Measurements from ENCODE around the gene SETMAR.
A peak's percentile ranks its signal among the peaks of the same experiment; 100 is the strongest.
"Not testable (repeated sequence)": the region's sequence is repeated elsewhere in the genome, so short reads cannot be mapped to it uniquely, and the experiment has no call there.

Gene SETMAR

GRCh38 chr3:4303187-4304123 is at the start of gene SETMAR:
Gene SETMAR, plus strand, starts transcription at chr3:4303369. Its CDS starts 2 bp downstream, at chr3:4303371.
- peak; percentile 71 to 73 for DNase-seq

- no peak for DNase-seq
Observed at GRCh38 chr3:4261406-4261805, 41.8 kb upstream of the SETMAR start.

GRCh38 chr3:4264040-4264439 is 39.1 kb upstream of the SETMAR start:
- no peak for DNase-seq

DNA sequence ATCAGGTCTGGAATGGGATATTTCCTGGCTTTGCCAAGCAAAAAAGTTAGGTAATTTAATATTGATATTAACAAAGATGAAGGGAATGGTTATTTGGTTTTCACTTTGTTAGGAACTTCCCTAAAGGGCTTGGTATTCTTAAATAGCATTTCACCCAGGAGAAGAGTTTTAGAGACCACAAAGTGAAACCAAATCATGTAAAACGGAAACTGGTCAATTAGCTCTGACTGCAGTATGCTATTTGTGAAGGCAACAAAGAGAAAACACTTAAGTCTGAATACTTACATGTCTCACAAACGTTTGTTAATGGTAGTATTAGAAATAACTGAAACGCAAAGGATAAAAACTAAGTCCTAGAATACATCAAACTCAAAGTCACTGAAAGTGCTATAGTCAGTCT is 32.4 kb upstream of the SETMAR start:
- no peak for DNase-seq

DNA sequence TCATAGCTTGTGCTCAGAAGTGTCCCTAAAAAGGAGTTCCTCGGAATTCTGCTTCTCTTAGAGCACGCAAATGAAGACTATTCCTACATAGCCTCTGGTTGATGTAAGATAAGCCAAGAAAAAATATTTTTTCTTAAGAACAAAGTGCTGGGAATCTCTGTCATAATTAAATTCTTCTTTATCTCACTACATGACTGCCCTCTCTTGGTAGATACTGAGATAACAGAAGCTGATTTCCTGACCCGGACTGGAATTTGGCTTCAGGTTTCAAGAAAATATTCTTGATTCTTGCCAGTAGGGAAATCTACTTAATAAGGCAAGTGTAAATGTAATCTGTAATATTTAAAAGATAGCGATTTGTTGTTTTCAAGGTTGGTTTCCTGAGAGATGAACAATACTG is 31.3 kb upstream of the SETMAR start:
- DNase-seq: no peak

GRCh38 chr3:4279516-4280105 is 23.6 kb upstream of the SETMAR start:
- no peak for DNase-seq

- DNase-seq: no peak
Observed at GRCh38 chr3:4281991-4282390, 21.2 kb upstream of the SETMAR start.

- DNase-seq: no peak
Observed at GRCh38 chr3:4284865-4285264, 18.3 kb upstream of the SETMAR start.

DNA sequence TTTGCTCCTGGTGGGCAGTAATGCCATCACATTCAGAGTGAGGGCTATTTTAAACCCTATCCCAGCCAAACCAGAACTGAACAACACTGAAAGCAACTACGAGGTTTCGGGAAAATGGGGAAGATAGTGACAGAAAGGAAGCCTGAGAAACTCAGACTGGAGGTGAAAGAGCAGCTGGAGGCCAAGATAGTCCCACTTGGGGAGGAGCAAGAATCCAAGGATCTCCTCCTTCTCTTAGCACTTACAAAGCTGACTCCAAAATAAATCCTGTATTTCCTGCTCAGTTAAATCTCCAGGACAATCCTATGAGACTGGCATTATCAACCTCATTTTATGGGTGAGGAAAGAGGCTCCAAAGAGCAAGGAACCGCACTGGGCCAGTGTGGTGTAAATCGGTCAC is 14.1 kb upstream of the SETMAR start:
- DNase-seq: no peak

- peak in 1 of 2 experiments; percentile 24 for DNase-seq
Observed at GRCh38 chr3:4290272-4290893, 12.8 kb upstream of the SETMAR start.

DNA sequence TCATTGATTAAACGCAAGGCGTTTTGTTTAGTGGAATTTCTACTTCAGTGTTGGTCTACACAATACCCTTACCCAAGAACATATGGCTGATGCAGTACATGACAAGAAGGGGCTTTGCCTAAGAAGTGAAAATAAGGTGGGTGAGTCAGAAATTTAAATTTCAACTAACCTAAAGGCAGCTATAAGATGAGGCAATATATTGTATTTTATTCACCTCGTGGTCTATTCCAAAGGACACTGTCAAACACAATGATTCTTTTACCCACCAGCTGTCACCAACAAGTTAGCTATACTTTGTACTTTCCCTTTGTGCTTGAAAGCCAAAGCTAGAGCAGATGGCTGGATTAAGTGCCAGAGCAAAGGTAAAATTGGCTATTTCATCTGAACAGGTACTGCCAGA is 10.9 kb upstream of the SETMAR start:
- DNase-seq: no peak

- no peak for DNase-seq
Observed at GRCh38 chr3:4294616-4295327, 8.4 kb upstream of the SETMAR start.

DNA sequence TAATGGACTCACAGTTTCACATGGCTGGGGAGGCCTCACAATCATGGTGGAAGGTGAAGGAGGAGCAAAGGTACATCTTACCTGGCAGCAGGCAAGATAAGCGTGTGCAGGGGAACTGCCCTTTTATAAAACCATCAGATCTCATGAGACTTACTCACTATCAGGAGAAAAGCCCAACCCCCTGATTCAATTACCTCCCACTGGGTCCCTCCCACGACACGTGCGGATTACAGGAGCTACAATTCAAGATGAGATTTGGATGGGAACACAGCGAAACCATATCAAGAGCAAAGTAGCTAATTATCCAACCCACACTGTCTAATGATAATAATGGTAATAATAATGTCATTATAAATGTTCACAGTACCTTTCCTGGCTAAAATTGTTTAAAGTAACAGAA is 6.7 kb upstream of the SETMAR start:
- DNase-seq: not testable (repeated sequence)

- DNase-seq: no peak
Observed at GRCh38 chr3:4297486-4297885, 5.7 kb upstream of the SETMAR start.

- no peak for DNase-seq
Observed at GRCh38 chr3:4302747-4303146, 422 bp upstream of the SETMAR start.

- DNase-seq: not testable (repeated sequence)
Observed at GRCh38 chr3:4305210-4305609, 2.0 kb downstream of the SETMAR start.

- no peak for DNase-seq
Observed at GRCh38 chr3:4306091-4306490, 2.9 kb downstream of the SETMAR start.

- DNase-seq: no peak
Observed at GRCh38 chr3:4306860-4307259, 3.7 kb downstream of the SETMAR start.

GRCh38 chr3:4309491-4310128 is 6.4 kb downstream of the SETMAR start:
- no peak for DNase-seq

DNA sequence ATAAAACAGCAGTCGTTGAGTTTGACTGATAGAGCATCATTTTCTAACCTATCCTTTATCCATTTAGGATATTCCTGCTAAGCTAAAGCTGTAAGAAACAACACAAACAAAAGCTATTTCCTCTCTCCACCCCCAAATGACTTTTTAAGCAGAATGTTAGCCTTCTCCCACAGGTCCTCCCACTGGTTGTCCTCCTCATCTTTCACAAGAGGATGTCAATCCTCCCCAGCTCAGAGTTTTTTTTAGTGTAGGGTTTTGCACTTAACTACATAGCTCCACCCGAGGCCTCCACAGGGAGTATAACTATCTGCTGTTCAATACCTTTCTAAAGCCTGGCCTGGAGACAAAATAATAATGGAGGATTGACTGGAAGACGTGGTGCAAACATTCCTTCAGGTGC is 7.8 kb downstream of the SETMAR start:
- DNase-seq: no peak

- no peak for DNase-seq
Observed at GRCh38 chr3:4311496-4311895, 8.3 kb downstream of the SETMAR start.

GRCh38 chr3:4313606-4314293 is 10.6 kb downstream of the SETMAR start:
- DNase-seq: no peak

All from NCI-H1930 (cell line).